MCF 10A (cell line): ENCODE results near the gene SNTG2. TPM values are rescaled to one million over a fixed set of nuclear protein-coding genes. Genes with fewer than 3 reads are reported as not detected.

Experiments
- BruUV-seq: library from RNA; stranded (reverse); fragments of 400-500 nt; replicated peaks from 2 replicates; lab custom pipeline; 2021; lab: Mats Ljungman, UMichigan
- CTCF ChIA-PET: fragments of 300-600 bp; sonication (Branson Sonifier 250); formaldehyde crosslinking; extraction: SDS; loops from one replicate; lab custom pipeline; 2021; ENCODE audit warnings: antibody characterized with exemption, inconsistent platforms; lab: Yijun Ruan, JAX
- POLR2A ChIA-PET: fragments of 300-600, 350-650 bp; sonication (Branson Sonifier 250); formaldehyde crosslinking; extraction: SDS; loops from one replicate; lab custom pipeline; 2020; ENCODE audit warnings: antibody characterized with exemption, inconsistent platforms; lab: Yijun Ruan, JAX
- DNase-seq: peaks from one replicate; pipeline ENCODE4 v3.0.0-alpha.2; 2018; ENCODE audit not compliant: unreplicated experiment
- H3K27ac Mint-ChIP-seq: one replicate; pipeline ENCODE4 v1.8.0; 2022; ENCODE audit warnings: mild to moderate bottlenecking, low read depth, mixed read lengths; ENCODE audit not compliant: unreplicated experiment
- H3K27me3 Mint-ChIP-seq: one replicate; pipeline ENCODE4 v1.8.0; 2022; ENCODE audit warnings: mixed read lengths; ENCODE audit not compliant: insufficient read depth, unreplicated experiment
- H3K36me3 Mint-ChIP-seq: one replicate; pipeline ENCODE4 v1.8.0; 2022; ENCODE audit warnings: mild to moderate bottlenecking, moderate library complexity, mixed read lengths; ENCODE audit not compliant: insufficient read depth, unreplicated experiment
- H3K4me1 Mint-ChIP-seq: one replicate; pipeline ENCODE4 v1.8.0; 2022; ENCODE audit warnings: mixed read lengths; ENCODE audit not compliant: insufficient read depth, unreplicated experiment
- H3K4me3 Mint-ChIP-seq: one replicate; pipeline ENCODE4 v1.8.0; 2022; ENCODE audit warnings: mild to moderate bottlenecking, moderate library complexity, mixed read lengths; ENCODE audit not compliant: unreplicated experiment
- H3K9me3 Mint-ChIP-seq: one replicate; pipeline ENCODE4 v1.8.0; 2022; ENCODE audit warnings: mixed read lengths; ENCODE audit not compliant: unreplicated experiment
- intact Hi-C: fragments of 100-400 bp; cut with micrococcal nuclease; formaldehyde crosslinking; loops from 2 replicates; pipeline ENCODE4 v1.14.1; 2022
- total RNA-seq: library from RNA; stranded (reverse); gene quantifications from 2 replicates; pipeline ENCODE4 v1.2.3, GENCODE V29; 2022
- TF ChIP-seq, protein P1 (sequence below): fragments of 200-600 bp; IDR thresholded peaks from one replicate; pipeline ENCODE4 v1.8.0; 2022; ENCODE audit warnings: antibody characterized with exemption, mild to moderate bottlenecking; ENCODE audit not compliant: unreplicated experiment

SNTG2 gene
- total RNA-seq, 1 experiment from 2014 or later: not detected

DNA sequence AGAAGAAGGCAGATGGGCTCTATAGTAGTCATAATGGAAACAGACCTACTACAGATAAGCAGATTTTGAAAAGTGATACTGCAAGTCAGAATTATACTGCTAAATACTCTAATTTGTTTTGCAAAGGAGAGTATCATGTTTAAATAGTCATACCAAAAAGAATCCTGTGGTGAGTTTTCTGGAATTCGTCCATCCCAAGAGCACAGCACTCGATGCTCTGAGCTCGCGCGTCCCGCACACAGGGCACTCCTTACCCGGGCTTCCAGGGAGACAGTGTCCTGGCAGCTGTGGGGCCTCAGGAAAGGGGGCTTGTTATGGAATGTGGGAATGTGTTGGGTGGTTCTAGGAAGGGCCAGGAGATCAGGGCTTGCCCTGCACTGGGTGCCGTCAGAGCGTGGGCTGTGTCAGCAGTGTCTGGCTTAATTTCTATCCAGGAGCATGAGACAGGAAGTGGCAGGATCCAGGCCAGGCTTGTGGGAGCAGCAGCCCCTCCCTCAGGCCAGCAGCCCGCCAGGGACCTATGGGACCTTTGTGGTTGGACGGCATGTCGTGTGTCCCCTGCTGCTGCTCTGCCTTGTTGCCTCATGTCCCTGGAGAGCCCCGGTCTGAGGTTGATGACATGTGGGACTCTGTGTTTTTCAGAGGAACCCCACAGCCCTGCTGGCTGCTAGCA is 269.4 kb downstream of the SNTG2 start:
- H3K27ac Mint-ChIP-seq: no peak overlapping the region
- BruUV-seq: no TSS peak
- no peaks in the 10 kb centered on the region for H3K4me1 Mint-ChIP-seq
- ChIA-PET CTCF (no interaction called here), POLR2A (no interaction called here)
- DNase-seq: no peak
- H3K27me3 Mint-ChIP-seq: peaks cover 32% of the 10 kb centered on the region
- TF ChIP-seq, protein P1, sequence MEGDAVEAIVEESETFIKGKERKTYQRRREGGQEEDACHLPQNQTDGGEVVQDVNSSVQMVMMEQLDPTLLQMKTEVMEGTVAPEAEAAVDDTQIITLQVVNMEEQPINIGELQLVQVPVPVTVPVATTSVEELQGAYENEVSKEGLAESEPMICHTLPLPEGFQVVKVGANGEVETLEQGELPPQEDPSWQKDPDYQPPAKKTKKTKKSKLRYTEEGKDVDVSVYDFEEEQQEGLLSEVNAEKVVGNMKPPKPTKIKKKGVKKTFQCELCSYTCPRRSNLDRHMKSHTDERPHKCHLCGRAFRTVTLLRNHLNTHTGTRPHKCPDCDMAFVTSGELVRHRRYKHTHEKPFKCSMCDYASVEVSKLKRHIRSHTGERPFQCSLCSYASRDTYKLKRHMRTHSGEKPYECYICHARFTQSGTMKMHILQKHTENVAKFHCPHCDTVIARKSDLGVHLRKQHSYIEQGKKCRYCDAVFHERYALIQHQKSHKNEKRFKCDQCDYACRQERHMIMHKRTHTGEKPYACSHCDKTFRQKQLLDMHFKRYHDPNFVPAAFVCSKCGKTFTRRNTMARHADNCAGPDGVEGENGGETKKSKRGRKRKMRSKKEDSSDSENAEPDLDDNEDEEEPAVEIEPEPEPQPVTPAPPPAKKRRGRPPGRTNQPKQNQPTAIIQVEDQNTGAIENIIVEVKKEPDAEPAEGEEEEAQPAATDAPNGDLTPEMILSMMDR: no peak
- H3K36me3 Mint-ChIP-seq: no peaks in the 10 kb centered on the region
- peaks cover 16% of the 10 kb centered on the region for H3K9me3 Mint-ChIP-seq
- no peak overlapping the region for H3K4me3 Mint-ChIP-seq
- intact Hi-C loops: no loop called here

DNA sequence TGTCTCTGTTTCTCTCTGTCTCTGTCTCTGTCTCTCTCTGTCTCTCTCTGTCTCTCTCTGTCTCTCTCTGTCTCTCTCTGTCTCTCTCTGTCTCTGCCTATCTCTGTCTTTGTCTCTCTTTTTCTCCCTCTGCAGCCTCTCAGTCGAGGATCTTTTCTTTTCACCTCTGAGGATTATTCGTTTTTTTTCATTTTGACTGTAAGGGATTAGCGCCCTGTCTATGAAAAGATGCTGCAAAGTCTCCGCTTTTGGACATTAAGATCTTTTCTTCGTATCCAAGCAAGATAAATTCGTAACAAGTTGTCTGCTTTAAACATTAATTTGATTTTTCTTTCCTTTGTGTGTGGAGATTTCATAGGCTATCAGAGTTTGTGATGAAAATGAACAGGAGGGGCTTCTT is 271.4 kb downstream of the SNTG2 start:
- Mint-ChIP-seq H3K9me3 (peaks cover 16% of the 10 kb centered on the region), H3K4me3 (no peak overlapping the region), H3K27ac (no peak overlapping the region), H3K36me3 (no peaks in the 10 kb centered on the region), H3K27me3 (peaks cover 32% of the 10 kb centered on the region), H3K4me1 (no peaks in the 10 kb centered on the region)
- intact Hi-C loops: no loop called here
- BruUV-seq: no TSS peak
- CTCF ChIA-PET: no interaction called here
- TF ChIP-seq, protein P1: no peak
- DNase-seq: no peak
- POLR2A ChIA-PET: no interaction called here

DNA sequence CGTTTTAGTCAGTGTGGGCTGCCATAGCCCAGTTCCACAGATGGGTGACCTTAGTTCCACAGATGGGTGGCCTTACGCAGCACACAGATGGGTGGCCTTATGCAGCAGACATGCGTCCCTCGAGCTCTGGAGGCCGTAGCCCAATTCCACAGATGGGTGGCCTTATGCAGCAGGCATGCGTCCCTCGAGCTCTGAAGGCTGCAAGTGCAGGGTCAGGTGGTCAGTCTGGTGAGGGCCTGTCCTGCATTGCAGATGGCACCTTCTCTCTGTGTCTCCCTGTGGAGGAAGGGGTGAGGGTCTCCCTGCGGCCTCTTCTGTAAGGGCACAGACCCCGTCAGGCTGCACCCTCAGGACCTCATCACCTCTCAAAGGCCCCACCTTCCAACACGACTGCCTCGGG is 273.1 kb downstream of the SNTG2 start:
- Mint-ChIP-seq H3K36me3 (no peaks in the 10 kb centered on the region), H3K4me3 (no peak overlapping the region), H3K27ac (no peak overlapping the region), H3K27me3 (peaks cover 23% of the 10 kb centered on the region), H3K4me1 (no peaks in the 10 kb centered on the region), H3K9me3 (peaks cover 16% of the 10 kb centered on the region)
- POLR2A ChIA-PET: no interaction called here
- CTCF ChIA-PET: interaction anchor here (0.6 kb wide), 1 partner anchor 116 kb away, joined by 3 read pairs; no protein-coding TSS in a partner anchor
- no peak for DNase-seq
- no TSS peak for BruUV-seq
- intact Hi-C loops: no loop called here
- TF ChIP-seq, protein P1: no peak

DNA sequence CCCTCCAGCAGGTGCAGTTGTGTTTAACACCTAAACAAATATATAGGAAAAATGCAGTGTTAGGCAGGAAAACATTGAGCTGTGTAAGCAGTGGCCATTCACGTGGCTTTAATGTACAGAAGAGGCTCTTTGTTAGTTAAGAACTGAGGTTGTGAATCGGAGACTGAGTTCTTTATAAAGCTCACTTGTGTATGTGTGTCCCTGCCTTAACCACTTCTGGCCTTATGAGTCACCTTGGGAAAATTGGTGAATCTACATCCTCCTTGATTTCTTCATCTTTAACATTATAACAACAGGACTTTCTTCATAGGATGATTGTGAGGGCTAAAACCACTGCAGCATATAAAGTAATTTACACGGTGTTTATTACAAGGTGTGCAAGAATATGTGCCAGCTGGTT is 274.3 kb downstream of the SNTG2 start:
- Mint-ChIP-seq H3K4me1 (no peaks in the 10 kb centered on the region), H3K9me3 (peaks cover 16% of the 10 kb centered on the region), H3K27me3 (peaks cover 20% of the 10 kb centered on the region), H3K36me3 (no peaks in the 10 kb centered on the region), H3K4me3 (no peak overlapping the region), H3K27ac (no peak overlapping the region)
- DNase-seq: no peak
- BruUV-seq: no TSS peak
- POLR2A ChIA-PET: no interaction called here
- intact Hi-C loops: no loop called here
- CTCF ChIA-PET: no interaction called here
- TF ChIP-seq, protein P1: no peak
